Thoracic aorta (tissue), 2 donors: ENCODE measurements around the gene ABHD8. TPM values are rescaled to one million over a fixed set of nuclear protein-coding genes. Genes with fewer than 3 reads are reported as not detected.

Source experiments
- ATAC-seq: fragments of 150-250 bp; one replicate; pipeline ENCODE4 v1.8.0; 2017; ENCODE audit warnings: low read depth; ENCODE audit not compliant: insufficient number of reproducible peaks, low FRiP score
- DNase-seq: peaks from one replicate; pipeline ENCODE4 v3.0.0-alpha.2; 2020; ENCODE audit warnings: low spot score
- H3K27ac ChIP-seq, 2 donors: fragments of 200-600 bp; sonication (generic); 1 replicate in 1 of 2; 2 replicates in 1 of 2; pipeline ENCODE4 v1.5.1; 2016; ENCODE audit warnings: mild to moderate bottlenecking in 2 of 2, moderate library complexity in 2 of 2
- H3K27me3 ChIP-seq: fragments of 200-600 bp; sonication (generic); replicated peaks from 2 replicates; pipeline ENCODE4 v1.6.0; 2016; ENCODE audit warnings: mild to moderate bottlenecking; ENCODE audit not compliant: insufficient read depth
- H3K36me3 ChIP-seq: fragments of 200-600 bp; sonication (generic); one replicate; pipeline ENCODE4 v1.5.1; 2016
- H3K4me1 ChIP-seq, 2 donors: fragments of 200-600 bp; sonication (generic); 1 replicate in 1 of 2; 2 replicates in 1 of 2; pipeline versions ENCODE4 v1.5.1 to v1.6.0; 2016; ENCODE audit warnings: low read depth in 2 of 2, mild to moderate bottlenecking in 1 of 2; ENCODE audit not compliant: control insufficient read depth in 1 of 2
- H3K4me3 ChIP-seq: fragments of 200-600 bp; sonication (generic); 2 replicates; pipeline ENCODE4 v1.5.1; 2016; ENCODE audit warnings: mild to moderate bottlenecking
- H3K9me3 ChIP-seq: fragments of 200-600 bp; sonication (generic); 2 replicates; pipeline ENCODE4 v1.5.1; 2016
- CTCF ChIP-seq: fragments of 200-600 bp; sonication (generic); IDR thresholded peaks from one replicate; pipeline ENCODE4 v1.5.1; 2019; ENCODE audit warnings: antibody characterized with exemption
- total RNA-seq, 2 donors: library from RNA; depleted of rRNA; stranded (reverse); fragments of >200 nt; gene quantifications; one replicate each; pipeline versions ENCODE4 v1.1.0 to v1.2.3, GENCODE V29; 2016

ABHD8 gene
- 10 to 100 TPM in 1 of 2 donors, 1 to 10 TPM in 1; 9.8 to 24.0 TPM for total RNA-seq

- Histone ChIP-seq H3K9me3 (no peaks in the 10 kb centered on the region), H3K36me3 (peaks cover 4% of the 10 kb centered on the region), H3K4me1 (peaks cover 25 to 47% of the 10 kb centered on the region in 2 donors), H3K27ac (peak within 1 kb of the TSS; percentile 57 to 63), H3K4me3 (peak within 1 kb of the TSS; percentile 87), H3K27me3 (no peaks in the 10 kb centered on the region)
- peak; percentile 83 for TF ChIP-seq CTCF
- peak; percentile 85 for DNase-seq
- ATAC-seq = peak; percentile 71
Observed at GRCh38 chr19:17303167-17303939, at the start of gene ABHD8. Gene ABHD8, minus strand, starts transcription at chr19:17303425. Its CDS starts 1,809 bp downstream, at chr19:17301616.

- H3K9me3 ChIP-seq = no peaks in the 10 kb centered on the region
- DNase-seq = no peak
- no peaks in the 10 kb centered on the region for H3K27me3 ChIP-seq
- H3K27ac ChIP-seq = peak overlapping the region in 1 of 2 donors; percentile 39
- no peak for ATAC-seq
- H3K4me3 ChIP-seq = no peak overlapping the region
- H3K36me3 ChIP-seq = no peaks in the 10 kb centered on the region
- peaks cover 13 to 29% of the 10 kb centered on the region in 2 donors for H3K4me1 ChIP-seq
- TF ChIP-seq CTCF = no peak
Observed at GRCh38 chr19:17352608-17353280, 49.5 kb upstream of the ABHD8 start.

GRCh38 chr19:17351815-17352435, 48.7 kb upstream of the ABHD8 start:
- Histone ChIP-seq H3K4me3 (no peak overlapping the region), H3K27me3 (no peaks in the 10 kb centered on the region), H3K36me3 (no peaks in the 10 kb centered on the region), H3K27ac (no peak overlapping the region), H3K9me3 (no peaks in the 10 kb centered on the region), H3K4me1 (peaks cover 21 to 36% of the 10 kb centered on the region in 2 donors)
- ATAC-seq (no peak), DNase-seq (no peak)
- TF ChIP-seq CTCF = no peak

GRCh38 chr19:17348700-17349099, 45.5 kb upstream of the ABHD8 start:
- Histone ChIP-seq H3K4me1 (peaks cover 22 to 47% of the 10 kb centered on the region in 2 donors), H3K27me3 (no peaks in the 10 kb centered on the region), H3K4me3 (peak overlapping the region; percentile 56), H3K9me3 (no peaks in the 10 kb centered on the region), H3K27ac (peak overlapping the region; percentile 73 to 94), H3K36me3 (no peaks in the 10 kb centered on the region)
- DNase-seq (peak; percentile 51), ATAC-seq (peak; percentile 23)
- no peak for TF ChIP-seq CTCF

GRCh38 chr19:17347877-17348276, 44.7 kb upstream of the ABHD8 start:
- H3K27me3 ChIP-seq = no peaks in the 10 kb centered on the region
- DNase-seq (no peak), ATAC-seq (no peak)
- peak overlapping the region; percentile 17 for H3K4me3 ChIP-seq
- H3K36me3 ChIP-seq = no peaks in the 10 kb centered on the region
- H3K27ac ChIP-seq = peak overlapping the region; percentile 73 to 94
- TF ChIP-seq CTCF = no peak
- H3K4me1 ChIP-seq = peaks cover 22 to 43% of the 10 kb centered on the region in 2 donors
- no peaks in the 10 kb centered on the region for H3K9me3 ChIP-seq
